ENCODE results near the gene GRK1.

GRK1 gene

DNA sequence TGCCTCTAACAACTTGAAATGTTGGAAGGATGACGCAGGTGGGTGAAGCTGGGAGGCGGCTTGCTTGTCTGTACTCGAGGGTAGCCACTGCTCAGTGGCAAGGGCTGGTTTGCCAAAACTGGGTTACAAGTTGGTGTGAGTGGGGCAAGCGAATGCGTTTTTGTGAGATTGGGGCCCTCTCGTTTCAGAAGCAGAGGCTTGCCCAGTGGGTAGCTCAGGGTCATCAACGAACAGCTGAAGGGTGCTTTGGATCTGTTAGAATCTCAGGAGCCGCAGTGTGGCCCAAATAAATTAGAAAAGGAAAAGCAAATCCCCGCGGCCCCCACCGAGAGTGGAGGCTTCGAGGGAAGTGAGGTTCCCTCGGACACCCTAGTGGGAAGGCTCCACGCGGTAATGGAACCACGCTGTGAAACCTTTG lies 16.3 kb upstream of the GRK1 start:
- no peak for DNase-seq

DNA sequence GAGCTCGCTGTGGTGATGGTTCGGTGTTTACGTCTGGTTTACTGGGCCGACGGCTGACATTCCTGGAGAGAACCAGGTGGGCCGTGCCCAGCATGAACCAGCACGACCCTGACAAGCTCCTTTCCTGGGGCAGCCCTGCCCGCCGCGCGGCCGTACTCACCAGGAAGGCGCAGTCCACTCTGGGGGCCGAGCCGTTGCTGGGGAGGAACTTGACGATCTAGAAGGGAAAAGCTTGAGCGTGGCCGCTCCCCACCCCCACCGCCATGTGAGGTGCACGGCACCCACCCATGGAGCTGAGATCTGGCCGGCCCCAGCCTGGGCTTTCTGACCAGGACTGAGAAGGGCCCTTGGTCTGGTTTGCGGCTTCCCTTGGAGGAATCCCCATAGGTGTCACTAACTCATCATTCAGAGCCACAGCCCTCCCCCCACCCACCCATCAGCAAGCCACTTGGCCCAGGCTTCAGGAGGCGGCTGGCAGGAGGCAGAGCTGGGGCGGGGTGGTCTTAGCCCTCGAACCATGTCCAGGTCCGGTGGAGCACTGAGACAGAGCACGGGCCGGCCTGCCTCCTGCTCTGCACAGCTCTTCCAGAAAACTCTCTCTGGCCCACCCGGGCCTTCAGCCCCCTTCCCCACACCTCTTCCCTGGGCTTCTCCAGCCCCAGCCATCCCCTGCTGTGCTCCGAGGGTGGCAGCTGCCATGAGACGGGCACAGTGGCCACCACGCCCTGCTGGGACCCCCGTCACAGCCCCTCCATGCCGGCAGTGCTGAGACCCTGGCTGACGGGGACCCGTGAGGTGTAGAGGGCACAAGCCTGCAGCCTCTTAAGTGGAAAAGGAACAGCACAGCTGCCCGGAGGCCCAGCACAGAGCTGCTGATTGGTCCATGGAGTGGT lies 15.3 kb upstream of the GRK1 start:
- no peak for DNase-seq

DNA sequence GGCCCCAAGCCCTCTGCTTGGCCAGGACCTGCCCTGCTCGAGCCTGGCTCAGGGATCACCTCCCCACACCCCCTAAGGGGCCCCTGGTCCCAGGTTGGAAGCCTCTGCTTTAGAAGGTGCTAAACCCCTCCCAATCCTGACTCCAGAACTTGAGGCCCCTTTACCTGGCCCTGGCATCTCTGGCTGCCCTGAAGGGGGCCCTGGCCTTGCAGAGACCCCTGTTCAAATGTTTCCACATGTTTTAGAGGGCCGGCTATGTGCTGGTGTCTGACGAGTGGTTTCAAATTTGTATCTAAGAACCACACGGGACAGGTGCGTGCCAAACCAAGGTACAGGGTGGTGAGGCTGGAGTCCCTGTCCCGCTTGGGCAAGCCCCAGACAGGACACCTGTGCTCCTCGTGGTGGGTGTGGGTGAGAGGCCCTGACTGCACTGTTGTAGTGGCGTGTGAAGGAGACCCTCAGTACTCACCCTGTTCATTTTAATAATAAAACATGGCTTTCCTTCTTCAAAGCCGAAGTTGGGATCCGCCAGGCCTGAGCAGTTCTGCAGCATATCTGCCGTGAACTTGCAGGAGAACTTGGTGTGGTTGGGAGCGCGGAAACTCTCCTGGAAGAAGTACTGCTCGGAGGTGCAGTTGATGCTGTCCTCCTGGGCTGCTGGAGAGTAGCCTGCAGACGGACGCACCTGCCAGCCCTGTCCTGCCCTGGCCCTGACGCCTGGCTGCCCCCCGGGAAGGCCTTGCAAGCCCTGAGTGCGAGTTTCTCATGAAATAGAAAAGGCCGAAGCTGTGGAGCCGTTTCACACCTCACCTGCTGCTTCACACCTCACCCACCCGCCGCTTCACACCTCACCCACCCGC lies 14.4 kb upstream of the GRK1 start:
- DNase-seq = no peak

DNA sequence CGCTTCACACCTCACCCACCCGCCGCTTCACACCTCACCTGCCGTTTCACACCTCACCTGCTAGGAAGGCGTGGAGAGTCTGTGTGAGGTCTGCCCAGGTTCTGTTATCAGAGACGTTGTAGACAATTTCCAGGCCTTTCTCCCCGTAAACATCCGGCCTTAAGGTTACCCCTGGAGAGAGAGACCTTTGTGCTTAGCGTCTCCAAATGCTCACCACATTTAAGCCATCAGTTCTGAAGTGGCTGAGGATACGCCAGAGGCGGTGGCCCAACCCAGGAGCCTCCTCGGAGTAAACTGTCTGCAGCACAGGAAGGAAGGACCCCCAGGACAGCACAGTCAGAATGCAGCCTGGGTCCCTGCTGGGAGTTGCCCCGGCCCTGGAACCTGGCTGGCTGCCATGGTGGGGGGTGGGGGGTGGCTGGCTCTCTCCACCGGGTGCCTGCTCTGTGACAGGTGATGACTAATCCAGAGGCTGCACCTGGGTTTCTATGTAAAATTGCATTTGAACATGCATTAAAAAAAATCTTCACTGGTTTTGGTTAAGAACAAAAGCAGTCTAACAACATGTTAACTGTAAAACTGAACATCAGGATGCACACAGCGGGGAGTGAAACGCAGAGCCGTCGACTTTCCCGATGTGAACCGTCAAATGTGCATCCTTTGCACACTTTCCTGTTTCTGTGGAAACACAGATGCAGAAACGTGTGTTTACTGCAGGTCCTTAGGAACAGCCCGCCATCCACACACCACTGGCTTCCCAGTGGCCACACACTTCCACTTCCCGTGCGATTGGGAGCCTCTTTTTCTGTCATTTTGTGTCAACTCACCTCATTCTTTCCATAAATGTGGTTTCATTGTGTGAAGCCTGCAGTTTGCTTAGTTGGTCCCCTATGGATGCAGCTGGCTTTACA lies 13.5 kb upstream of the GRK1 start:
- peak; percentile 17 for DNase-seq

DNA sequence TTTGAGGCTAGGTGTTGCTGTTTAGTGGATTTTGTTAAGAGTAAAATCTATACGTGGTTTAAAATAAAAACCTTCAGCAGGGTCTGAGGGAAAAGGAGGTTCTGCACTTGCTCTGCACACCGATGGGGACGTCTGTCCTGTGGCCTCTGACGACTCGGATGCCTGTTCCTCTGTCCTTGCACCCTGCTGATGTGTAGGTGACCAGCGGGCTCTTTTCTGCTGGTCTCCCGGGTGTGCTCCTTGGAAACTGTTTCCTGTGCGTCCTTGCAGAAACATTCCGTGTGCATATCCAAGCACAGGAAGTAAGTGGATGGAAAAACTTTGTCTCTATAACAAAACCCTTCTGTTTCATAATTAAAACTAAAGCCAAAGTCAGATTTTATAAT lies 12.9 kb upstream of the GRK1 start:
- no peak for DNase-seq

DNA sequence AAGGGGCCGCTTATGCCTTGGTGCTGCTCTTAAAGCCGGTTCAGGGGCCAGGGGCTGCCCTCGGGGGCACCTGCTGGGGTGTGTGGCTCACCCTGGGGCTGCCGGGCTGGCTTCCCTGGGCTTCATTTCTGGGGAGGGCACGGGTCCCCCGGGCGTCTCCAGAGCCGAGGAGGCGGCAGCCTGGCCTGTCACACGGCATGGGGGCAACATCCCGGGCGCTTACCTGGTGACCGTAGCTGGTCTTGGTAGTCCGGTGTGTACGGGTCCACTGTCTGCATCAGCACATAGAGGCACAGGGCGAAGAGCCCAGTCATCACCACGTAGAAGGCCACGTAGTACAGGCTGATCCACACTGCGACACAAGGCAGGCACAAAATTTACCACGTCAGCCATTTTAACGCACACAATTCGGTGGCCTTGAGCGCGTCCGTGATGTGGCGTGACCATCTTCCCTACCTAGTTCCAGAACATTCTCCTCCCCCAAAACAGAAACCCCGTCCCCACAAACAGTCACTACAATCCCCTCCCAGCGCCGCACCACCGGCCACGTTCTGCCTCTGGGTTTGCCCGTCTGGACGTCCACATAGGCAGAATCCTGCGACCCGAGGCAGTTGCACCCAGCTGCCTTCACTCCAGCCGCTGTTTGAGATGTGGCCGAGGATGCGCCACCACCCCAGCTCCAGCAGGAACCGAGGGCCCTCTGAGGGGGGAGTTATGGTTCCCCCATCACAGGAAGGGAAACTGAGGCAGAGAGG lies 12.3 kb upstream of the GRK1 start:
- DNase-seq = no peak

DNA sequence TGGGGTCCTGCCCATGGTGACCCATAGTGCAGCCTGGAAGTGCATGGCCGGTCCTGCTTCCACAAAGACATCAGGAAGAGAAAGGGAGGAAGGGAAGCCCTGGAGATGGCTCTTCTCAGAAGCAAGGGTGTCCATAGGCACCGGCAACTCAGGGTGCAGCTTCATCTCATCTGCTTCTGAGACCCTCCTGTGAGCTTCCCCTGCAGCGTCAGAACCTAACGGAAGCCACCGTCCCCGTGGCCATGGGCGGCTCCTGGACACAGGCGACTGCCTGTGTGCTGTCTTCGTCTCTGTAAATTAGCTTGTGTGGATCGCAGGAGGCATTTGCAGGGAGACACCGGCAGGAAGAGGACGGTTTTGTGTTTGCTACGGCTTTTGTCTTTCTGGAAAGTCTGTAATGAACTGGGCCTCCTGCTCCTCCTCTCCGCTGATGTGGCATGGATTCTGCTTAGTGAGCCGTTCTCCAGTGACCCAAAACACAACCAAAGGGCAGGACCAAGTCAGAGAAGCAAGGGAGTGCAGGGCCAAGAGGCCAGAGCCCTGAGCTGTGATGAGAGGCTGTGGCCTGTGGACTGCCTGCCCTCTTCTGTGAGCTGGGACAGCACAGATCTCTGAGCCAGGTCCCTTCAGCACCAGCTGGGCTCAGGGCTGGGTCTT lies 11.5 kb upstream of the GRK1 start:
- no peak for DNase-seq

DNA sequence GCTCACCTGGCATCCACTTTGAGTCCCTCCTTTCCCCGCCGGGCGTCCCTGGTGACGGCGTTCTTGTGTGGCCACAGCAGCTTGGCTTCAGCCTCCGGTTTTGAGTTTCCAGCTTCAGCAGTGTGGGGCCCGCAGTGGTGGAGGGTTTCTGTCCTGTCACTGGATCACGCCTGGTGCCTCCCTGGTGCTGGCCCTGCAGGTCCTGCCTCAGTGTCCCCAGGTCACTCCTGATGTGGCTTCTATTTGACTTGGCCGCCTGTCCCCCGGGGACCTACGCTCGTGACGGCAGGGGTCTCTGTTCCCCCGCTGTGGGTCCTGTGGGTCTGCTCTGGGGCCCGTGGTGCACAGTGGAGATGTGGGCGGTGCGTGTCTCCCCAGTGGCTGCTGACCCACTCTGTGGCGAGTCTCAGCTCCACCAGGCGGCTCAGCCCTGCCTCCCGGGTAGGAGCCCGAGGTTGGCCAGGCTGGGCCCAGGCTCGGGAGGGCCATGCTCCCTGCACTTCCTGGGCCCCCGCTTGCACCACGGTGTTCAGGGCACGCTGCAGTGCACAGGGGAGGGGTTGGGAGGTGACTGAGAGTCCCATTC lies 10.9 kb upstream of the GRK1 start:
- no peak for DNase-seq

DNA sequence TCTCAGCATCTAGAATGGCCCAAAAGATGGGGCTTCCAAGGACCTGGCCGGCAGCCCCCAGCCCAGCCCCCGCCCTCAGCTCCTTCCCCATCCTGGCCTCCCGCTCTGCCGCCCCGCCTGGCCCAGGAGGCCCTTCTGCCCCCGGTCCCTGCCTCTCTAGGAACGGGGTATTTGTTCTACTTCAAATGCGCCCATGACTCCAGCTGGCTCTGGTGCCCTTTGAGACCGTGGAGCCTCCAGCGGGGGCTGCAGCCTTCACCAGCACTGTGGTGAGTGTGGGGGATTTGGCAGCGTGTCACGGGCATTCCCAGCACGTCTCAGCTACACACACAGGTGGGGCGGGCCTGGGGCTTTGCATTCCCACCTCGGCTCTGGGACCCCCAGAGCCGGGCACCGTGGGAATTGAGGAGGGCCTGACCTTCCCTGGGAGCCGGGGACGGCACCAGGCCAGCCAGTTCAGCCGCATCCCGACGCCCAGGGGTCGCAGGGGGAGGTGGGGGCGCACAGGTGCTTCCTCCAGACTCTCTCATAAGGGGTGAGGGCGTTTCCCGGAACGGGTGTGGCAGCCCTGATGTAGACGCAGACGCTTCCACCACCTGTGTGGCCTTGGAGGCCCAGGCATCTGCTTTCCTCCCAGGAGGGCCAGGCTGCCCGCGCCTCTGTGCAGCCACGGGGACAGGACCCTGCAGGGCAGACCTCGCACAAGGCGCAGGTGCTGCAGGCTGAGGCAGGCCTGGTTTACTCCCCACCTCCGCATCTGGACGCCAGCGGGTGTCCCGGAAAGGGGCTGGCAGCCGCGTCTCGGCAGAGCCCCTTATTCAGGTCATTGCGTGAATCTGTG lies 10.0 kb upstream of the GRK1 start:
- no peak for DNase-seq

DNA sequence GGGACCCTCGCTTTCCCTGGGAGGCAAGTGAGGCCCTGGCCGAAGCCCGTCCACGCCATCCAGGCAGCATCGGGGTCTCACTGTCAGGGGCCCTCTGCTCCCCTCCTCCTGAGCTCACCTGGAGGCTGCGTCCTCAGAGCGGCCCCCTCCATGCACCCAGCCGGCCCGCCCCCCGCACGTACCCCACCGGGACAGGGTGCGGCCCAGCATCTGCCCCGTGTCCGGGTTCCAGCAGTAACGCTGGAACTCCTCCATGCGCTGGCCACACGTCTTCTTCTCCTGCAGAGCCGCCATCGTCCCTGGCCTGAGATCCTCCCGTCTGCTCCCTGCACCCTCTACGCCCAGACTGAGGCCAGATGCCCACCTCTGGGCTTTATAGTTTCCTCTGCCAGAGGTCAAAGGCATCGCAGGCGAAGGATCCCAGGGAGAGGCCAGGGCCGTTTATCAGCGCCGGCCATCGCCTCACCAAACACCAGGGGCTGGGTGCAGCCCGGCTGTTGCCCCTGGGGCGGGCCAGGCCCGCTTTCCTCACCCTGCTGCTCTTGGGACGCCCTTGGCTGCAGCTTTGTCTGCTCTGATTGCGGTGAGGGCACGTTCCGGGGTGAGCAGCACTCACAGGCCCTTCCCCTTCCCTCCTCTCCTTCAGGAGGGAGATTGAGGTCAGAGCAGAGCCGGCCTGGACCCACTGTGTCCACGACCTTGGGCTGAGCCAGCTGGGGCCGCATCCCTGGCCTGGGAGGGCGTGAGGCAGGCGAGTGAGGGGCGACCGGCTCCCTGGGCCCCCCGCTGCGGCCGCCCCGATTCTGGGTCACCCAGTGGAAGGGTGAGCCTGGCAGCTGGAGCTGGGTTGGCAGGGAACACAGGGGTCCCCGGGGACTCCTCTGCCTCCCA lies 8.9 kb upstream of the GRK1 start, which contains the start of gene ATP4B:
TSS of gene ATP4B (minus strand) at position 348 of the 891 bp plus-strand sequence. CDS start at position 294, 54 bp downstream.
- DNase-seq = no peak

DNA sequence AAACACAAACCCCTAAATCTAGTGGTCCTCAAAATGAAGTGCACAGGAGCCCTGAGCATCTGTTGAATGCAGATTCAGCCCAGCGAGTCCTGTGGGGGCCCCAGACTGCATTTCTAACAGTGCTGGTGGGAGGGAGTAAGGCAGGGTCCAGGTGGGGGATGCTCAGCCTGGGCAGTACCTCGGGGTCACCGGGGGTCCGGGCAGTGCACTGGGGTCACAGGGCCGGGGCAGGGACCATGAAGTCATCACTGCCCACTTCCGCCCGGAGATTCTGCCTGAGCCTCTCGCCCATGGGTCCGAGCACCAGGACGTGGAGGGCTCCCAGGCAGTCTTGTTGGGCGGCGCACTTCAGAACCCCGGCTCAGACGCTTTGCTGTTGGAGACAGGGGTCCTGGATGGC lies 8.2 kb upstream of the GRK1 start:
- no peak for DNase-seq

DNA sequence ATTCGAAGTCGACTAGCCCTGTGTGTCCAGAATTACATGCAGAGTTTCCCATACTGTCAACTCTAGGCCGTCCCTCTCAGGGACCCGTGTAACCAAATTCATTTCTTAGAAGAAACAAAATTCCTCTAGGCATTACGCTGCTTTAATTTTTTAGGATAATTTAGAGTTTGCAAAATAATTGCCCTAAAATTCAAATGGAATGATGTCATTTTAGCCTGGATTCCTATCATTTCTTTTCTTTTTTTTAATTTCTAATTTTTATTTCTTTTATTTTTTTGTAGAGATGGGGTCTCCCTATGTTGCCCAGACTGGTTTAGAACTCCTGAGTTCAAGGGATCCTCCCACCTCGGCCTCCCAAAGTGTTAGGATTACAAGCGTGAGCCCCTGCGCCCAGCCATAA lies 7.7 kb upstream of the GRK1 start:
- DNase-seq = no peak

DNA sequence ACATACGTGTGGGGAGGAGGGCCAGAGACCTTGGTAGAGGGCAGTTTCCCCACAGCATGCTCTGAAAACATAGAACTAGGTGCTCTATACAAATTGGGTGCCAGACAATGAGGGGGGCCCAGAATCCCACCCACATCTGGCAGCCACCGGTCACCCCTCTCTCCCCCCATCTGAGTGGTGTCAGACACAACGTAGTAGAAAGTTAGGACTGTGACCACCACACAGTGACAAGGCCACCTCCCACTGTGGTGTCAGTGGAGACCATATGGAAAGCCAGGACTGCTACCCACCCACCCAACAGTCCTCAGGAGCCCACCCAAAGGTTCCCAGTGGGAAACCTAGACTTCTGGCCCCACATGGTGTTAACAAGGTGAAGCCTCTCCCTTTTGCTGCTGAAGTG lies 7.0 kb upstream of the GRK1 start:
- DNase-seq = no peak

DNA sequence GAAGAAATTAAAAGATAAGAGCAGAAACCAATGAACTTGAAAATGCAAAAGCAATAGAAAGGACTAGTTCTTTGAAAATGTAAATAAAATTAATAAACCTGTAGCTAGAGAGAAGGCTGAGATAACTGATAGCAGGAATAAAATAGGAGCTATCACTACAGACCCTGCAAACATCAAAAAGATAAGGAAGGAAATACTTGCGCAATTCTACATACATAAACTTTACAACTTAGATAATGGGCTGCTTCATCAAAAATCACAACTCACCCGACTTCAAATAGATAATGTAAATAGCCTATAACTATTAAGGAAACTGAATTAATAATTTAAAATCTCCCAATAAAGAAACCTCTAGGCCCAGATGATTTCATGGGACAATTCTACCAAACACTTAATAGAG lies 5.5 kb upstream of the GRK1 start:
- DNase-seq = no peak

DNA sequence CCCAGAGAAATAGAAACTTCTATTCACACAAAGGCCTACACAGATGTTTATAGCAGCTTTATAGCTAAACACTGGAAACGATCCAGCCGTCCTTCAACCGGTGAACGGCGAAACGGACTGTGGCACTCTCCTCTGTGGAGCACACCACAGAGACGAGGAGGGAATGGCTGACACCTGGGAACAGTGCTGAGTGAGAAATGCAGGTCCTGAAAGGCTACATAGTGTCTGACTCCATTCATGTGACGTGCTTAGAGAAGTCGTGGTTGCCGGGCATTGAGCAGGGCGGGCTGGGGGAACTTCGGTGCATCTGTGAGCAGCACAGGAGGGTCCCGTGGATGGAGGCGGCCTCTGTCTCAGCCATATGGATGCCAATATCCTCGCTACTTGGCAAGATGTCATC lies 3.1 kb upstream of the GRK1 start:
- DNase-seq = no peak

DNA sequence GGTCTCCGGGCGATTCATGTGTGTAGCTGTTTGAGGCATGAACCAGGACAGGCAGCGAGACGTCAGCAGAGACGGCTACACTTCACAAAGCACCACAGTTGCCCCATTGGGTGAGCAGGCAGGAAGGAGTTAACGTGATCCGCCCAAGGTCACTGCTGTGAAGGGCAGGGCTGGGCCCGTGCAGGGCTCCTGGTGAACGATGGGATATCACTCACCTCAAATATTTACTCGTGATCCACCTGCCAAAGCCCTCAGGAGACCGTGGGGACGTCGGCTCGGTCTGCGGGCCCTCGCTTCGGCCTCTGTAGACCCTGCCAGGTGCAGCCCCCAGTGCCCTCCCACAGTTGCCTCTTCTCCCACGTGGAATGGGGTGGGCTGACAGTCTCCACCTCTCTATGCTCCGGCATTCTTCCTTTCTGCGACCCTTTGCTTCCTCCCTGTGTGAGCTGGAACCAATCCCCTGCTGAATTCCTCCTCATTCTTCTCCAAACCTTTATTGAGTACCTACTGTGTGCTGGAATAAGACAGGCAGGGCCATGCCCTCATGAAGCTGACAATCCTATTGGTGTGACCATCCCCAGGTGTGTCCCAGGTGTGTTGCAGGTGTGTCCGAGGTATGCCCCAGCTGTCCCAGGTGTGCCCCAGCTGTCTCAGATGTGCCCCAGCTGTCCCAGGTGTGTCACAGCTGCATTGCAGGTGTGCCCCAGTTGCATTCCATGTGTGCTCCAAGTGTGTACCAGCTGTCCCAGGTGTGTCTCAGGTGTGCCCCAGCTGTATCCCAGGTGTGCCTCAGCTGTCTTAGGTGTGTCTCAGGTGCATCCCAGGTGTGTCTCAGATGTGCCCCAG lies 2.0 kb upstream of the GRK1 start:
- no peak for DNase-seq

DNA sequence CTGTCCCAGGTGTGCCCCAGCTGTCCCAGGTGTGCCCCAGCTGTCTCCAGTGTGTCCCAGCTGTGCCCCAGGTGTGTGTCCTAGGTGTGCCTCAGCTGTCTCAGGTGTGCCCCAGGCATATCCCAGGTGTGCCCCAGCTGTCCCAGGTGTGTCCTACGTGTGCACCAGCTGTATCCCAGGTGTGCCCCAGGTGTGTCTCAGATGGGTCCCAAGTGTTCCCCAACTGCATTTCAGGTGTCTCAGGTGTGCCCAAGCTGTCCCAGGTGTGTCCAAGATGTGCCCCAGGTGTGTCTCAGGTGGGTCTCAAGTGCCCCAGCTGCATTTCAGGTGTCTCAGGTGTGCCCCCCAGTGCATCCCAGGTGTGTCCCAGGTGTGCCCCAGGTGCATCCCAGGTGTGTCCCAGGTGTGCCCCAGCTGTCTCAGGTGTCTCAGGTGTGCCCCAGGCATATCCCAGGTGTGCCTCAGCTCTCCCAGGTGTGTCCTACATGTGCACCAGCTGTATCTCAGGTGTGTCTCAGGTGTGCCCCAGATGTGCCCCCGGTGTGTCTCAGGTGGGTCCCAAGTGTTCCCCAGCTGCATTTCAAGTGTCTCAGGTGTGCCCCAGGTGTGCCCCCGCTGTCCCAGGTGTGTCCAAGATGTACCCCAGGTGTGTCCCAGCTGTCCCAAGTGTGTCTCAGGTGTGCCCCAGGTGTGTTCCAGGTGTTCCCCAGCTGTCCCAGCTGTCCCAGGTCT lies 1.3 kb upstream of the GRK1 start:
- DNase-seq = no peak

DNA sequence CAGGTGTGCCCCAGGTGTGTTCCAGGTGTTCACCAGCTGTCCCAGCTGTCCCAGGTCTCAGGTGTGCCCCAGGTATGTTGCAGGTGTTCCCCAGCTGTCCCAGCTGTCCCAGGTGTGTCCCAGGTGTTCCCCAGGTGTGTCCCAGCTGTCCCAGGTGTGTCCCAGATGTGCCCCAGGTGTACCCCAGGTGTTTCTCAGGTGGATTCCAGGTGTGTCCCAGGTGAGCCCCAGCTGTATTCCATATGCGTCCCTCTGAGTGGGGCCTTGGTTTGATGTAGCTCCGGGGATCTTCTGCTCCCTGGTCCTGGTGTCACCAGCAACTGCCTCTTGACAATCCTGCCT lies 719 bp upstream of the GRK1 start:
- DNase-seq = no peak
